ENCODE measurements around the gene DCC.

DCC gene

DNA sequence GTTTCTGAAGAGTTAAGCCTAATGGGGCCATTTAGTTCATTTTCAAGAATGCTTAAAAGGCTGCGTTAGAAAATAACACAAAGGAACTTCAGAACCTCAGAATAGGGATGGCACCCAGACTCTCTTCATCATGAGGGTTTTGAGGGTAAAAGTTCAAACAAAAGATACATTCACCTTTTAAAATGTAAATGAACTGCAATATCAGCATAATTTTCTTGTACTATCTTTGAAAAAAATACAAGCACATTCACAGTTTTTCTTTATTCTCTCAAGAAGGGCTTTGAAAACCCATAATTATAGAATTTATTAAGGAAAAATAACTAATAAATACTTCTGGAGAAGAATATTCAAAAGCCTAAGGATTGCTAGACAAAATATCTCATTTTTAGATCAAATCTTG lies 791.0 kb downstream of the DCC start:
- no peak for TF ChIP-seq CTCF (IDR thresholded peaks at IDR 0.05; ENCODE audit: low read length, missing control alignments)
- H3K4me3 ChIP-seq (replicated peaks; ENCODE audit: low read depth, low read length), result no peak overlapping the region

DNA sequence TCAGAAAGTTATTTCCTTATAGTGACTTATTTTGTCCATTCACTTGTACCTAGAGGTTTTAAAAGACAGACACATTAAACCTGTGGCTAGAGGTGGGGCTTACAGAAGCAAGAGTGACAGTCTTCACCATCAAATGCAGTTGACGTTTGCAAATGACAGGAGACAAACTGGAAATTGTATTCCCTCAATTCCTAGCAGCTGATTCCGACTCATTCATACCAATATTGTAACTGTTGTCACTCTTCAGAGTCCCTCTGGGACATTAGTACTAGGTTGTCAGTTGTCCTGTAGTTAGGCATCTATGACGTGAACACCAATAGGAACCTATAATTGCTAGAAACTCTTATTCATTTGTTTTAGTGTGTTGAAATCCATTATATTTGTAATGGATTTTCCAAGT lies 794.7 kb downstream of the DCC start:
- no peak for DNase-seq (ENCODE audit: low read depth)
- TF ChIP-seq CTCF (IDR thresholded peaks at IDR 0.05; ENCODE audit: low read length, missing control alignments), result no peak
- no peak overlapping the region for H3K4me3 ChIP-seq (replicated peaks; ENCODE audit: low read depth, low read length)

More for the DNA sequence above, 791.0 kb downstream of the DCC start:
- DNase-seq (ENCODE audit: low read depth), result no peak

GRCh38 chr18:53135654-53136053 lies 795.7 kb downstream of the DCC start:
- TF ChIP-seq CTCF (IDR thresholded peaks at IDR 0.05; ENCODE audit: low read length, missing control alignments), result no peak
- H3K4me3 ChIP-seq (replicated peaks; ENCODE audit: low read depth, low read length), result no peak overlapping the region
- no peak for DNase-seq (ENCODE audit: low read depth)

- no peak for DNase-seq (ENCODE audit: low read depth)
- no peak overlapping the region for H3K4me3 ChIP-seq (replicated peaks; ENCODE audit: low read depth, low read length)
- no peak for TF ChIP-seq CTCF (IDR thresholded peaks at IDR 0.05; ENCODE audit: low read length, missing control alignments)
These were observed 799.9 kb downstream of the DCC start for GRCh38 chr18:53139746-53140500.

DNA sequence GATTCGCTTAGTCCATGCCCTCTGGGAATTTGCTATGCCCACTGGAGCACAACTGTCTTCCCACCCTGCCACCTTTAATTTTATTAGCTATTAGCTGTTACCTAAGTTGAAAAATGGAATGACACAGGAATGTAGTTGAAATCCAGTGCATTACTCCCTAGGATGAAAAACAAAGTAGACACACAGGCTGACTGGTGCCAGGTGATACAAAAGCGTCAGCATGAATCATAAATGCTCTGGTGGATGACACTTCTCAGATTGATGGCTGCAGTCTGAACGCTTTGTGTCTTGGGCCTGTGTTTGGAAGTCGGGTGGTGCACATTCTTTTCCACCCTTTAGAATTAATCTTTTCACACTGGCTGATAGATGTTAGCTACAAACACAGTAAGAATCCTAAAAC lies 802.0 kb downstream of the DCC start:
- TF ChIP-seq CTCF (IDR thresholded peaks at IDR 0.05; ENCODE audit: low read length, missing control alignments), result no peak
- no peak for DNase-seq (ENCODE audit: low read depth)
- no peak overlapping the region for H3K4me3 ChIP-seq (replicated peaks; ENCODE audit: low read depth, low read length)

GRCh38 chr18:53147472-53147871 lies 807.5 kb downstream of the DCC start:
- DNase-seq (ENCODE audit: low read depth), result no peak
- no peak overlapping the region for H3K4me3 ChIP-seq (replicated peaks; ENCODE audit: low read depth, low read length)
- no peak for TF ChIP-seq CTCF (IDR thresholded peaks at IDR 0.05; ENCODE audit: low read length, missing control alignments)

DNA sequence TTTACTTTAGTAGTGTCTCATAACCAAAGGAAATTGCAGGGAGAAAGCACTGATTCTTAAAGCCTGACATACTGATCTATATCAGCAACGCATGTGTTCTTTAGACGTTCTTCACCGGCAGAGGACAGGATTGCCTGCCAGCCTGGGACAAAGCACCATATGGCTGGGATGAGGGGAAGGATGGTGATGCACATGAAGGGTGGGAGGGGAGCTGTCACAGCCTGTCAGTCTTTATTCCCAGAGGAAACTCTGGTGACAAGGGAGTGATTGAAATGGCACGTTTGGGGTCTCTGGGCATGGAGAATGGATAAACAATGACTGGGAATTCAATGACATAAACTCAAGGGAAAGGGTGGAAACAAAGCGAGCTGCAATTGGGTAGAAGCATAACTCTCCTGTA lies 808.1 kb downstream of the DCC start:
- no peak for TF ChIP-seq CTCF (IDR thresholded peaks at IDR 0.05; ENCODE audit: low read length, missing control alignments)
- no peak for DNase-seq (ENCODE audit: low read depth)
- H3K4me3 ChIP-seq (replicated peaks; ENCODE audit: low read depth, low read length), result no peak overlapping the region
